ENCODE data around the gene FARS2. TPM values are rescaled to one million over a fixed set of nuclear protein-coding genes. Genes with fewer than 3 reads are reported as not detected.

The FARS2 gene
- total RNA-seq, 1 experiment from 2014 or later, result 15.0 TPM

DNA sequence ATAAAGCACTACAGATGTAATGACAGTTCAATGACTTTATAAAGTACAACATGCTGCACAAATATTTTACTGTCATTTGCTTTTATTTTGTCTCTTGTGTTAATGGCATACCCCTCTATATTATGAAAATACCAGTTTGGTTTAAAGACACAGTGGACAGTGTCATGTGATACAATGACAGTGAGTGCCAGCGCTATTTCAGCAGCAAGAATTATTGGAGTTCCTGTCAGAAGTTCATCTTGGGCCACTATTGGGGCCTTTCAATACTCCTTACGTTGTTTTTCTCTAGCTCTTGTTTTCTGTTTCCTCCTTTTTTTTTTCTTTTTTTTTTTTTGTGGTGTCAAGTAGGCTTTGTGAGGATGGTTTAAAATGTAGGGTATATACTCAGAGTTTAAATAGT, 232.5 kb downstream of the FARS2 start (continued):
- TF ChIP-seq, protein P1, sequence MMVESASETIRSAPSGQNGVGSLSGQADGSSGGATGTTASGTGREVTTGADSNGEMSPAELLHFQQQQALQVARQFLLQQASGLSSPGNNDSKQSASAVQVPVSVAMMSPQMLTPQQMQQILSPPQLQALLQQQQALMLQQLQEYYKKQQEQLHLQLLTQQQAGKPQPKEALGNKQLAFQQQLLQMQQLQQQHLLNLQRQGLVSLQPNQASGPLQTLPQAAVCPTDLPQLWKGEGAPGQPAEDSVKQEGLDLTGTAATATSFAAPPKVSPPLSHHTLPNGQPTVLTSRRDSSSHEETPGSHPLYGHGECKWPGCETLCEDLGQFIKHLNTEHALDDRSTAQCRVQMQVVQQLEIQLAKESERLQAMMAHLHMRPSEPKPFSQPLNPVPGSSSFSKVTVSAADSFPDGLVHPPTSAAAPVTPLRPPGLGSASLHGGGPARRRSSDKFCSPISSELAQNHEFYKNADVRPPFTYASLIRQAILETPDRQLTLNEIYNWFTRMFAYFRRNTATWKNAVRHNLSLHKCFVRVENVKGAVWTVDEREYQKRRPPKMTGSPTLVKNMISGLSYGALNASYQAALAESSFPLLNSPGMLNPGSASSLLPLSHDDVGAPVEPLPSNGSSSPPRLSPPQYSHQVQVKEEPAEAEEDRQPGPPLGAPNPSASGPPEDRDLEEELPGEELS (CRISPR knock-in tag; IDR thresholded peaks at IDR 0.05), result no peak
- no peak for TF ChIP-seq ZNF232 (CRISPR knock-in tag; IDR thresholded peaks at IDR 0.05)
- TF ChIP-seq, protein P2, sequence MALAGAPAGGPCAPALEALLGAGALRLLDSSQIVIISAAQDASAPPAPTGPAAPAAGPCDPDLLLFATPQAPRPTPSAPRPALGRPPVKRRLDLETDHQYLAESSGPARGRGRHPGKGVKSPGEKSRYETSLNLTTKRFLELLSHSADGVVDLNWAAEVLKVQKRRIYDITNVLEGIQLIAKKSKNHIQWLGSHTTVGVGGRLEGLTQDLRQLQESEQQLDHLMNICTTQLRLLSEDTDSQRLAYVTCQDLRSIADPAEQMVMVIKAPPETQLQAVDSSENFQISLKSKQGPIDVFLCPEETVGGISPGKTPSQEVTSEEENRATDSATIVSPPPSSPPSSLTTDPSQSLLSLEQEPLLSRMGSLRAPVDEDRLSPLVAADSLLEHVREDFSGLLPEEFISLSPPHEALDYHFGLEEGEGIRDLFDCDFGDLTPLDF (CRISPR knock-in tag; IDR thresholded peaks at IDR 0.05), result no peak
- TF ChIP-seq ESRRA (CRISPR knock-in tag; IDR thresholded peaks at IDR 0.05; ENCODE audit: borderline replicate concordance), result no peak
- TF ChIP-seq, protein P3, sequence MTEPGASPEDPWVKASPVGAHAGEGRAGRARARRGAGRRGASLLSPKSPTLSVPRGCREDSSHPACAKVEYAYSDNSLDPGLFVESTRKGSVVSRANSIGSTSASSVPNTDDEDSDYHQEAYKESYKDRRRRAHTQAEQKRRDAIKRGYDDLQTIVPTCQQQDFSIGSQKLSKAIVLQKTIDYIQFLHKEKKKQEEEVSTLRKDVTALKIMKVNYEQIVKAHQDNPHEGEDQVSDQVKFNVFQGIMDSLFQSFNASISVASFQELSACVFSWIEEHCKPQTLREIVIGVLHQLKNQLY (CRISPR knock-in tag; IDR thresholded peaks at IDR 0.05), result no peak
- no peak for TF ChIP-seq OVOL2 (CRISPR knock-in tag; IDR thresholded peaks at IDR 0.05; ENCODE audit: borderline replicate concordance)
- TF ChIP-seq CTCF (IDR thresholded peaks at IDR 0.05), result no peak
- no peak for TF ChIP-seq ZNF219 (CRISPR knock-in tag; IDR thresholded peaks at IDR 0.05; ENCODE audit: borderline replicate concordance)
- no peak for TF ChIP-seq ERG (CRISPR knock-in tag; IDR thresholded peaks at IDR 0.05)

DNA sequence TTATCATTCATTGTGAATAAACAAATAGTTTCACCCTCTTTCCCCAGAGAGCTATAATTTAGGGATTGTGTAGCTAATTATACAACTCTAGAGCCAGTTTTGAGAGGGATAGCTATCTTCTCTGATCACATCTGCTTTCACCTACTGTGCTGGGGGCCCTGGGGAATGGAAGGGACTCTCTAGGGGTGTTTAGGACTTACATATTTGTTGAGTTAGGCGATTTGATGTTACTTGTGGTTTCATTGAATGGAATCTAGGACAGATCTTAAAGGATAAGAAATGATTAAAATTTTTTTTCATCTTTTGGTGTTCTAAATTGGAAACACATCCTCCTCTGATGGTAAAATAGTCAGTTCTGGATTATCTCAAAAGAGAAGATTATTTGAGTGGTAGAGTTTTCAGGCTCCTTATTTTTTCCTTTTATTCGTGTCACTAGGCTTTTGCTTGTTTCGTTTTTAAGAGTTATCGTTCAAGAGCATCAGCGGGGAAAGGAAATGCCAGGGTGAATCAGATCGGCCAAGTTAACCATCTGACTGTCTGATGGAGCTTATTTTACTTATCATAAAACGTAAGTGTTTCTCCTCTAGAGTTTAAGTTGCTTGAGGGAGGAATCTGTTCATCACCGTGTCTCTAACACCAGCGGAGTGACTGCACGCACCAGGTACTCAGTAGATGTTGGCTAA, 236.7 kb downstream of the FARS2 start:
- Mint-ChIP-seq H3K4me3 (no peak overlapping the region), H3K4me1 (peaks cover 38% of the 10 kb centered on the region), H3K27ac (no peak overlapping the region)
- TF ChIP-seq TEAD4 (CRISPR knock-in tag; IDR thresholded peaks at IDR 0.05) (no peak), SOX15 (CRISPR knock-in tag; IDR thresholded peaks at IDR 0.05) (no peak), SMAD4 (CRISPR knock-in tag; IDR thresholded peaks at IDR 0.05) (no peak), EMX1 (CRISPR knock-in tag; IDR thresholded peaks at IDR 0.05) (no peak), ATF3 (CRISPR knock-in tag; conservative IDR thresholded peaks at IDR 0.05) (no peak), CREB1 (CRISPR knock-in tag; IDR thresholded peaks at IDR 0.05) (no peak), IRF2 (CRISPR knock-in tag; IDR thresholded peaks at IDR 0.05; ENCODE audit: borderline replicate concordance, low read depth) (no peak), ZNF423 (CRISPR knock-in tag; IDR thresholded peaks at IDR 0.05) (no peak), ZNF532 (CRISPR knock-in tag; IDR thresholded peaks at IDR 0.05; ENCODE audit: borderline replicate concordance) (no peak), E2F5 (CRISPR knock-in tag; IDR thresholded peaks at IDR 0.05) (no peak)
- TF ChIP-seq, protein P4, sequence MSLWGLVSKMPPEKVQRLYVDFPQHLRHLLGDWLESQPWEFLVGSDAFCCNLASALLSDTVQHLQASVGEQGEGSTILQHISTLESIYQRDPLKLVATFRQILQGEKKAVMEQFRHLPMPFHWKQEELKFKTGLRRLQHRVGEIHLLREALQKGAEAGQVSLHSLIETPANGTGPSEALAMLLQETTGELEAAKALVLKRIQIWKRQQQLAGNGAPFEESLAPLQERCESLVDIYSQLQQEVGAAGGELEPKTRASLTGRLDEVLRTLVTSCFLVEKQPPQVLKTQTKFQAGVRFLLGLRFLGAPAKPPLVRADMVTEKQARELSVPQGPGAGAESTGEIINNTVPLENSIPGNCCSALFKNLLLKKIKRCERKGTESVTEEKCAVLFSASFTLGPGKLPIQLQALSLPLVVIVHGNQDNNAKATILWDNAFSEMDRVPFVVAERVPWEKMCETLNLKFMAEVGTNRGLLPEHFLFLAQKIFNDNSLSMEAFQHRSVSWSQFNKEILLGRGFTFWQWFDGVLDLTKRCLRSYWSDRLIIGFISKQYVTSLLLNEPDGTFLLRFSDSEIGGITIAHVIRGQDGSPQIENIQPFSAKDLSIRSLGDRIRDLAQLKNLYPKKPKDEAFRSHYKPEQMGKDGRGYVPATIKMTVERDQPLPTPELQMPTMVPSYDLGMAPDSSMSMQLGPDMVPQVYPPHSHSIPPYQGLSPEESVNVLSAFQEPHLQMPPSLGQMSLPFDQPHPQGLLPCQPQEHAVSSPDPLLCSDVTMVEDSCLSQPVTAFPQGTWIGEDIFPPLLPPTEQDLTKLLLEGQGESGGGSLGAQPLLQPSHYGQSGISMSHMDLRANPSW (CRISPR knock-in tag; conservative IDR thresholded peaks at IDR 0.05; ENCODE audit: low read depth), result no peak

More for the DNA sequence above, 236.7 kb downstream of the FARS2 start:
- CTCF ChIA-PET, result interaction anchor here (1.3 kb wide), 1 partner anchor 26 kb away, joined by 5 read pairs; no protein-coding TSS in a partner anchor
- no peak for ATAC-seq
- Mint-ChIP-seq H3K27me3 (ENCODE audit: low read depth) (no peaks in the 10 kb centered on the region), H3K36me3 (no peaks in the 10 kb centered on the region), H3K9me3 (no peaks in the 10 kb centered on the region)
- no peak for DNase-seq (ENCODE audit: low spot score)
- POLR2A ChIA-PET, result no interaction called here

Measured in WTC11 (cell line).